ENCODE measurements around the gene SLC41A3.

SLC41A3 gene

GRCh38 chr3:126083913-126084767 lies at the start of gene SLC41A3:
Gene SLC41A3 (minus strand): TSS chr3:126084124. CDS start chr3:126068219, 15,905 bp downstream.
- DNase-seq (ENCODE audit: low read depth), result no peak

GRCh38 chr3:126133606-126134005 lies 49.7 kb upstream of the SLC41A3 start:
- no peak for DNase-seq (ENCODE audit: low read depth)

GRCh38 chr3:126132751-126133511 lies 49.0 kb upstream of the SLC41A3 start:
- no peak for DNase-seq (ENCODE audit: low read depth)

DNA sequence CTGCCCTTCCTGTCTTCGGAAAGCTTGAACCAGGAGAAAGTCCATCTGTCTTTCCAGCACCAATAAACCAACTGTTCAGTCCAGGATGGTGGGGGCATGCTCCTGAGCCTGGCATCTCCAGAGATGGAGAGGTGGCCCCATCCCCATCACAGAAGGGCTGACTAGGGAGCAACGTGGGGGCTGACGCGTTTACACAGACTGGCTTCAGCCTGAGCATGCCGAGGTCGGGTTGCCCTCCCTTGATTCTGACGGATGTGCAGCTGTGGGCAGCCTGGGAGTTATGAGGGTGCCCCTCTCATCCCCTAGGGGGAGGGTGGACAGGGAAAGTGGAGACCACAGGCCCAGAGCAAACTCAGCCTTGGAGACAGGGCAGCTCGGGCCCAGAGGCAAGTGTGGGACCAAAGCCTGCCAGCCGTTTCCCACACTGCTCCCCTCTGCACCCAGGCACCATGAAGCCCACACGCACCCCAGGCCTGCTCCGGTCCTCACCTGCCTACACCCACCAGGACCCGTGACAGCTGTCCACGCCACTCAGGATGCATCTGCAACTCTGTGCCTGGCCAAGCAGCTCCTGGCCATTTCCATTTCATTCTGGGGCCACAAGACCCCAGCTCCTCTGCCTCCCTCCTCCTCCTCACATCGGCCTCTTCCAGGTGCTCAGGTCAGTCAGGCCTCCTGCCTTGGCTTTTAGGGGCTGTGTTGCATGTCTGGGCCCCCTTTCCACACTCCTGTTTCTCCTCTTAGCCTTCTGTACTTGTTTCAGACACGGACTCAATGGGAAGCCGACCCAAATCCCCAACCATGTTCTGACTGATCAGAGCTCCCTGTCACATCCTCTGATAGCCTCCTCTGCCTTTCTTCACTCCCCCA lies 48.2 kb upstream of the SLC41A3 start:
- DNase-seq (ENCODE audit: low read depth), result no peak

DNA sequence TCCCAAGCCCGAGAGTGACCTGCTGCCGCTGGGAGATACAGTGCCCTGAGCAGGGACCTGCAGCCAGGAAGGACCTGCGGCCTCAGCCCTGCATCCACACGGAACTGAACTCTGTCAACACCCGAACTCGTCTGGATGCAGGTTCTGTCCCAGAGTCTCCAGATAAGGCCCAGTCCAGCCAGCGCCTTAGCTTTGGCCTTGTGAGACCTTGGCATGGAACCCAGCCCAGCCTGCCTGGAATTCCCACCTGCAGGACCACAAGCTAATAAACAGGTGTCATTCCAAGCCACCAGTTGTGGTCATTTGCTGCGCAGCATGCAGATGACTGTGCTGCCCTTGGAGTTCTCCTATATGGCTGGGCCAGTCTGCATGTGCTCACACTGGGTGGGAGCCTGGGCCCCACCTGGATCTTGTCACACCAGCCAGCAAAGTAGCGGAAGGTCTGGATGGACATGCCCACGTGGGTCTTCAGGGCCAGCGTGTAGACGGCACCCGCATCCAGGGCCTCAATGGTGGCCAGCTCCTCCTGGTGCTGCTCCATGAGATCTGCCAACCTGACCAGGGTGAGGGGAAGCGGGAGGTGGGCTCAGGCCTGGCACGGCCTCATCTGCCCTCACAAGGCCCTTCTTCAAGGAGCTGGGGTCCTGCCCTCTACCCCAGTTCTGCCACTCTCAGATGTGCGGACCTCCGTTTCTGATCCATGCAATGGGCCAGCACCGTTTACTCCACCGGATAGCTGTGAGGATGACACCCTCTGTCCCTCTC lies 47.2 kb upstream of the SLC41A3 start:
- no peak for DNase-seq (ENCODE audit: low read depth)

DNA sequence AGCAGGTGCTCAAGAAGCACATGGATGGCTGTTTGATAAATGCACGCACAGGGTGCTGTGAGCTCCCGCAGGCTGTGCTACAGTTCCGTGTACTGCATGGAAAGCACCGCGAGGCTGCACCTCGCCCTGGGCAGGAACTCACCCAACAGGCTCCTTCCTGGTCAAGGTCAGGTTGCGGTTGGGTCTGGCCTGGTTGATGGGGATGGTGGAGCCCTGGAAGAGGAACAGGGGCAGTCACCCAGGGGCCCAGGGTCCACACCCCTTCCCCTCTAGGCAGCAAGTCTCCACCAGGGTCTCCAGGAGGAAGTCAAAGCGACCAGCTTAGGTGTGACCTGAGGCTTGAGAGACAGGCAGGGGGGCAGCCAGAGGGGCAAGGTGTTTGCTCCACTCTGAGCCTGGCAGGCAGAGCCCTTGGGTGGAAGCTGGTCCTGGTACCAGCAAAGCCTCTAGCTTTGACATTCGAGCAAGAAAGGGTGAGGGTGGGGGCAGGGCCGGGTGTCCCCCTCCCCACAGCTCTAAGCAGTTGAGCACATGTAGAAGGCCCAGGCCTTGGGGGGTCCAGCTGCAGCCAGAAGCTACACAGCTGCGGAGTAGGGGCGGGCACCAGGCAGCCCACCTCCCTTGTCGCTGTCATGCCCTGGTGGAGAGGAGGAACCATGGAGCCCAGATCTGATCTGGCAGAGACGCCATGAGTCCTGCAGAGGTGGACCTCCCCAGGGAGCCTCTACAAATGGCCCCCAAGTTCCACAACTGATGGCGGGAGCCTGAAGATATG lies 46.3 kb upstream of the SLC41A3 start:
- DNase-seq (ENCODE audit: low read depth), result no peak

- no peak for DNase-seq (ENCODE audit: low read depth)
Observed at GRCh38 chr3:126129398-126129891, 45.5 kb upstream of the SLC41A3 start.

DNA sequence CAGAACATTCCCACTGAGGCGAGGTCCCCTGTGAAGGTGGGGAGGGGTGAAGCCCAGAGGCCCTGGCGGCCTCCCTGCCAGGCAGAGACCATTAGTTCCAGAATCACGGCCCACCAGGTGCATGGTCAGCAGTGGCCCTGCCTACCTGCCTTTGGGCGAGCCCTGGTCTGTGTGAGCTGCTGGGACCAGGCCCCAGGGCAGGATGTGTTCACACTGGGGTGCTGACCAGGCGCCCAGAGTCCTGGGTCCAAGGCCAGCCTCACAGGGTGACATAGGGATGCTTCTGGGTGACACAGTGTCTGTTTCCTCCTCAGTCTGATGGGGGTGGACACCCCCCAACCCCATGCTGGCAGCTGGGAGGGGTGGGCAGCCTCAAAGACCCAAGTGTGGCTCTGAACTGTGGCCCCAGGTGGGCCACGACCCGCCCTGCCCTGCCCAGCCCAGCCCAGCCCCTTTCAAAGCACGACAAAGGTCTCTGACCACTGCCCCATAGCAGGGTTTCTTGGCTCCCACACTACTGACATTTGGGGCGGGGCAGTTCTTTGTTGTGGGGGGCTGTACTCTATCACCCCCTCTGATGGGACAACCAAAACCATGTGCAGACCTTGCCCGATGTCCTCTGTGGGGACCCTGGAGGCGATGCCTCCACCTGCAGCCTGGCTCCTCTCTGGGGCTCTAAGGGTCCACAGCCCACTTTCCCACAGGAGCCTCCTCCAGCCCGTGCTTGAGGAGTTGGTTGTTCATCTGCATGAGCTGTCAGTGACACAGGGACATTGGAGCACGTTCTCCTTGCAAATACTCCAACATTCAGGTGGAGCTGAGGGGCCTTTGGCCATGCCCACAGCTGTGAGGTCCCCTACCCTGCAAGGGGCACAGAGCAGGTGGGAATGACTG lies 44.8 kb upstream of the SLC41A3 start:
- DNase-seq (ENCODE audit: low read depth), result no peak

- no peak for DNase-seq (ENCODE audit: low read depth)
Observed at GRCh38 chr3:126127904-126128303, 44.0 kb upstream of the SLC41A3 start.

DNA sequence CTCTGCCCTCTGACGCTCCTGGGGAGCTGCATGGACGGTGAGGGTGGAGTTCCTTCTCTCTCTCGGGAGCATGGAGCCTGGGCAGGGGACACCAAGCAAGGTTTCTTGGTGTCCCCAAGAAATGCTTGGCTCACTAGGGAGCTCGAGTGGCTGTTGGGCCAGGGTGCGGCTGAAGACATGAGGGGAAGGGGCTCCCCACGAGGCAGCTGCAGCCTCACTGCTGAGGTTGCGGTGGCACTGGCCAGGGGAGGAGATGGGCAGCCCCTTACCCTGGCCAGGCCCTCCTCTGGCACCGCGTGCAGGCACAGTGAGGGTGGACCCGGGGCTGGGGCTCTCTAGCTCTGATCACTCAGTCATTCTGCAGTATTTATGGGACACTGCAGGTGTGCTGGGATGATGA lies 43.5 kb upstream of the SLC41A3 start:
- no peak for DNase-seq (ENCODE audit: low read depth)

DNA sequence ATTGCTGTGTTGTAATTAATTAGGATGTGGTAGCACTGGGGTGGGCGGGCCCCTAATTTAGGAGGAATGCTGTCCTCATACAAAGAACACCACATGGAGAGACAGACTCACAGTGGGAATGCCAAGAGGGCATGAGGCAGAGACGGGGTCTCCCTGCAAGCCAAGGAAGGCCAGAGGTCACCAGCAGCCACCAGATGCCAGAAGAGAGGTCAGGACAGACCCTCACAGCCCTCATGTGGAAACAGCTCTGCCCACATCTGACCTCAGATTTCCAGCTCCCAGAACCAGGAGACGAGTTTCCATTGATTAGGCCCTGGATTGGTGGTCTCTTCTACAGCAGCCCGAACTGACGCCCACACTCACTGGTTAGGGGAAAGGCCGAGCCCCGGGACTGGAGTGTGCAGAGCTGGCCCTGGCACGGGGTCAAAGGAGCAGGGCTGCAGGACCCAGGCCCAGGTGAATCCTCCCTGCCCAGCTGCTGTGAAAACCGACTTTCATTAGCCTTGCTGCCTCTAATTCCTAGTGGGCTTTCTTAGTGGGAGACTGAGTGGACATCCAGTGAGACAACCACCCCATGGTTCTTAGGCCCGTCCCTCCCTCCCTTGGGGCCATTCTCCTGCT lies 43.0 kb upstream of the SLC41A3 start:
- DNase-seq (ENCODE audit: low read depth), result no peak

- DNase-seq (ENCODE audit: low read depth), result no peak
Observed at GRCh38 chr3:126126286-126126685, 42.4 kb upstream of the SLC41A3 start.

- DNase-seq (ENCODE audit: low read depth), result no peak
Observed at GRCh38 chr3:126125781-126126251, 41.9 kb upstream of the SLC41A3 start.

- DNase-seq (ENCODE audit: low read depth), result no peak
Observed at GRCh38 chr3:126125341-126125740, 41.4 kb upstream of the SLC41A3 start.

GRCh38 chr3:126124896-126125295 lies 41.0 kb upstream of the SLC41A3 start:
- DNase-seq (ENCODE audit: low read depth), result no peak

DNA sequence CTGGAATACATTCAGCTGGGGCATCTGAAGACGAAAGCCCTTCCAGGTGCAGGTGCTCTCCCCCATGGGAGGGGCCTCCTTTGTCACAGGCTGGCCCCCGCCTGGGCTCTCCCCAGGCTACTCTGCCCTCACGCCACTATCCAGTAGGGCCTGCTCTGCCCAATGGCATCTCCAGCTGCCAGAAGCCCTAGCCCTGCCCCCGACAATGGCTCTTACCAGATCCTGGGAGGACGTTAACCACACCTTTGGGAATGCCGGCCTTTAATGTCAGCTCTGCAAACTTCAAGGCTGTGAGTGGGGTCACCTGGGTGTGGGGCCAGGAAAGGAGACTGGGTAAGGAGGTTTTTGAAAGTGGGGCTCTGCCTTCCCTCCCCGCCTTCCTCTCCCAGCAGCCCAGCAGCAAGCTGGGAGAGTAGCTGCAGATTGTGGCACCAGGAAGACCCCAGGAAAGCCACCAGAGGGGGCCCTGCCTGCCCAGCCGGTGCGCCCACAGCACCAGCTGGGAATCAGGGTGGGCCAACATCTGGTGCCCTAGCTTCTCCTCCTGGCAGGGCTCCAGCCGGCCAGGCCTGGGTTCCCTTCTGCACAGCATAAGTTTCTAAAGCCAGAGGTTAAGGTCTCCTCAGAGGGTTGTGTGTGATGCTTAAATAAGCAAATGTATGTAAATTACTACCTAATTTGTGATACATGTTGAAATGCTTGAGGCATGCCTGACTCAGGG lies 40.4 kb upstream of the SLC41A3 start:
- no peak for DNase-seq (ENCODE audit: low read depth)

DNA sequence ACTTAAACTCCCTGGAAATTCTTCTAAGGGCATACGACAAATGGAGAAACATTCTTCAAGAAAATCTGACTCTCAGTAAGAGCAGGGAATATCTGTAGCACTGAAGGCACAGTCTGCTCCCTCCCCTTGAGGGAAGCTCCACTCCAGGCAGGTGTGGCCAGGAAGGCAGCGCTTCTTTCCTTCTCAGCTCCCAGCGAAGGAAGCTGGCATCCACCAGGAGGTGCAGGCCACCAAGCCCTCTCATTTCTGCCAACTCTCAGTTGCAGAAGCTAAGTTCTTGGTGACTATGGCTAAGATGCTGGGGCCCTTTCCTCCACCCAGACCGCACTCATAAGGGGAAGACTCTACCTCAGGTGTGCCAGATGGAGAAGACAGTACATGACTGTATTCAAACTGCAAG lies 37.7 kb upstream of the SLC41A3 start:
- no peak for DNase-seq (ENCODE audit: low read depth)

DNA sequence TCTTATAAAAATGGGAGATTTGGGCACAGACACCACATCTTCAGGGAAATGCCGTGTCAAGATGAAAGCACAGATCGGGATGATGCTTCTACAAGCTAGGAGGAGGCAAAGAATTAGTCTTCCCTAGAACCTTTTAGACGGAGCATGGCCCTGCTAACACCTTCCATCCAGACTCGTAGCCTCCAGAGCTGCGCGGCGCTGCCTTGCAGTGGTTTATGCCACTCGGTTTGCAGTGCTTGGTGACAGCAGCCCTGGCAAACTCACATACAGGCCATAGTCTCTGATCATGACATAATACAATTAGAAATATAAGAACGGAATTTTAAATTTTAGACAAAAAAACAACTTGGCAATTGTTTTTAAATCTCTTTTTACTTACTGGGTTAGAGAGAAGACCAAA lies 37.1 kb upstream of the SLC41A3 start:
- no peak for DNase-seq (ENCODE audit: low read depth)

Measured in HS-5 (cell line).